C4-2B (cell line): ENCODE measurements around the gene POM121.
"Not testable (repeated sequence)": the region's sequence is repeated elsewhere in the genome, so short reads cannot be mapped to it uniquely, and the experiment has no call there.

ENCODE experiments used
- ZFX ChIP-seq: fragments of 450-650 bp; IDR thresholded peaks from 2 replicates; pipeline ENCODE4 v1.6.1; 2017
- TF ChIP-seq, protein P1 (sequence below): fragments of 450-650 bp; conservative IDR thresholded peaks from 2 replicates; pipeline ENCODE4 v1.5.1; 2017; ENCODE audit warnings: mild to moderate bottlenecking

DNA sequence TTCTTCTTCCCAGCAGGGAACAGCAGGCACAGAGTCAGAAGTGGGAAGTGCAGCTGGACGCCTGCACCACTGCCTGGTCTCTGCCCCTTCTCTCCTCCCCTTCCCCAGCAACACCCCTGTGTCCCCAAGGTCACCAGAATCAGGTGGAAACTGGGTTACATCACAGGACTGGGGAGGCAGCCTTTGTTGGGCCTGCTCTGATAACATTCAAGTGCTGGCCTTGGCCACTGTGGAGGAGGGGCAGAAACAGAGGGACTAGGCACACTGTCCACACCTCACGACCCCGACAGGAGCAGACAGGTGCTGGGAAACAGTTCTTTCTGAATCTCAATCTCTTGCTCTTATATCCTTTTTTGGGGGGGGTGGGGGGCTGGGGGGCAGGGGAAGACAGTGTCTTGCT lies 42.0 kb downstream of the POM121 start:
- TF ChIP-seq, protein P1, sequence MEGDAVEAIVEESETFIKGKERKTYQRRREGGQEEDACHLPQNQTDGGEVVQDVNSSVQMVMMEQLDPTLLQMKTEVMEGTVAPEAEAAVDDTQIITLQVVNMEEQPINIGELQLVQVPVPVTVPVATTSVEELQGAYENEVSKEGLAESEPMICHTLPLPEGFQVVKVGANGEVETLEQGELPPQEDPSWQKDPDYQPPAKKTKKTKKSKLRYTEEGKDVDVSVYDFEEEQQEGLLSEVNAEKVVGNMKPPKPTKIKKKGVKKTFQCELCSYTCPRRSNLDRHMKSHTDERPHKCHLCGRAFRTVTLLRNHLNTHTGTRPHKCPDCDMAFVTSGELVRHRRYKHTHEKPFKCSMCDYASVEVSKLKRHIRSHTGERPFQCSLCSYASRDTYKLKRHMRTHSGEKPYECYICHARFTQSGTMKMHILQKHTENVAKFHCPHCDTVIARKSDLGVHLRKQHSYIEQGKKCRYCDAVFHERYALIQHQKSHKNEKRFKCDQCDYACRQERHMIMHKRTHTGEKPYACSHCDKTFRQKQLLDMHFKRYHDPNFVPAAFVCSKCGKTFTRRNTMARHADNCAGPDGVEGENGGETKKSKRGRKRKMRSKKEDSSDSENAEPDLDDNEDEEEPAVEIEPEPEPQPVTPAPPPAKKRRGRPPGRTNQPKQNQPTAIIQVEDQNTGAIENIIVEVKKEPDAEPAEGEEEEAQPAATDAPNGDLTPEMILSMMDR = not testable (repeated sequence)
- TF ChIP-seq ZFX = not testable (repeated sequence)
